ENCODE results near the gene TUBB. TPM values are rescaled to one million over a fixed set of nuclear protein-coding genes. Genes with fewer than 3 reads are reported as not detected.

Gene TUBB
- total RNA-seq, 4 donors from 2014 or later, result 184 to 351 (median 236) TPM

DNA sequence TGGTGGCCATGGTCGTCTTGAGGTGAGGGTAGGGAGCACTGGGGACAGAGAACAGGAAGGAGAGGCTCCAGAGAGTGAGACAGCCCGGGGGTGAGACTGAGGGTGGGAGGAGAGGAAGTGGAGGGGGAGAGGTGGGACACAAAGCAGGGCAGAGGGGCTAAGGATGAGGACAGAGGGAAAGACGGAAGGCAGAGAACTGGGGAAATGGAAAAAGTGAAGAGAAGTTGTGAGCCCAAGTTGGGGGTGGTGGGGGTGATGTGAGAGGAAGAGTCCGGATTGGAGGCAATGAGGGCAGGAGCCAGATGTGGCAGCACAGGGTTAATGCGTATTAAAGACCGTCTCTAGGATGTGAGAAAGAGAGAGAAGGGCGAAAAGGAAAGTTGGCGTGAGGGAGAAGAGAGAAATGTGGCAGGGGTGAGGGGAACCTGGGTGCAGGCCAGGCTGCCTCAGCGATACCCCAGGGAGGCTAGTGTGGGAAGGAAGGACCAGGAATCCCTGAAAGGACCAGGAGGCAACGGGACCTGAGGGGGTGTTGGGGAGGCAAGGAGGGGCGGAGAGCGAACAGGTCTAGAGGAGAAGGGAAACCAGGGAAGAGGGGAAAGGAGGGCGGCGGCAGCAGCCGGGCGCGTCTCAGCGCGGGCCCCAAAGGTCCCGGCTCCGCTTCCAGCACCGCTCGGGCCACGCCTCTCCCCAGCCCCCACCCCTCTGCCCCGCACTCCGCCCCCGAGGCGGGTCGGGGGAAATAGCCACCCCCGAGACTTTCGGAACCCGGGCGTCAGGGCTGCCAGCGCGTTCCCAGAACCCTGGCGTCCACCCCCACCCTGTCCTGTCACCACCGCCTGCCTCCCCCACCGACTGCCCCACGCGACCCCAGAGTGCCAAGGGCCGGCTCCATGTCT is 33.9 kb upstream of the TUBB start, which contains the start of gene PPP1R18:
PPP1R18 (minus strand) TSS at position 637 of the 899 bp plus-strand sequence; CDS start at position 10, 627 bp downstream.
- Histone ChIP-seq H3K4me1 (peaks cover 4 to 81% (median 48%) of the 10 kb centered on the region in 3 donors), H3K27me3 (no peaks in the 10 kb centered on the region), H3K27ac (peak within 1 kb of the TSS; percentile 92 to 100 (median 98)), H3K36me3 (no peaks in the 10 kb centered on the region), H3K4me3 (peak within 1 kb of the TSS; percentile 91 to 92), H3K9me3 (no peaks in the 10 kb centered on the region)
- TF ChIP-seq POLR2A (IDR thresholded peaks at IDR 0.05) (peak in 1 of 2 donors; percentile 42), EP300 (IDR thresholded peaks at IDR 0.05) (no peak), POLR2AphosphoS5 (IDR thresholded peaks at IDR 0.05) (peak; percentile 74)
- ATAC-seq, result peak; percentile 43
- 0 to 2% methylated on average over 8 to 11 of the region's 41 CpGs for WGBS, 2 donors (ENCODE audit: low coverage in 1 of 2)

DNA sequence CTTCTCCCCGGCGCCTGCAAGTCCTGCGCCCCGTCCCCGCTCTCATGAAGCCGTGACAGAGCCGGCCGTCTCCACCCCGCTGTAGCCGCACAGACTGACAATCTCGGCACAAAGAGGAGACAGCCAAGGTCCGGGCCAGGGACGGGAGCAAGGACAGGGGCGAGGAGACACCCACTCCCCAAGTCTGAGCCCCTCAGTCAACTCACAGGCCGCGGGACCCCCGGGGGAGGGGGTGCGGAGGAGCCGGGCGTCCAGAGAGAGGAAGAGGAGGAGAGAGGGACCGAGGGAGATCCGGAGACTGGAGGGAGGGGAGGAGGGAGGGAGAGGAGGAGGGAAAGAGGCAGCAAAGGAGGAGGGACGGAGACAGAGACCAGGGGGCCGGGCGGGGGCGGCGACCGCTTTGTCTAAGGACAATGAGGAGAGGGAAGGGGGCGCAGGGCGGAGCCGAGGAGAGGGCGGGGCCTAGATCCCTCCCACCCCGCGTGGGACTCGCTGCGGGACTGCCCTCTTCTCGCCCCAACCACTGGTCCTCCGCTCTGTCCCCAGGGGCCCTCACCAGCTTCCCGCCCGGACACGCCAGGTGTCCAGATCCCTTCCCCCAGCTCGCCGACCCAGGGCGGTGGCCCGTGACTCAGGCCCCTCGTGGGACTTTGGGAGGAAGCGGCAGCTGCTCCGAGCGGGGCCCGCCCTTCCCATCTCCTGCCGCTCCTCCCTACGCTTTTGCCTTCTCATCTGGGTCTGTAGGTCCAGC is 33.1 kb upstream of the TUBB start:
- 0% methylated on average over 6 to 8 of the region's 52 CpGs for WGBS, 2 donors (ENCODE audit: low coverage in 1 of 2)
- Histone ChIP-seq H3K4me3 (peak overlapping the region; percentile 91 to 92), H3K36me3 (no peaks in the 10 kb centered on the region), H3K27me3 (no peaks in the 10 kb centered on the region), H3K4me1 (peaks cover 4 to 78% (median 48%) of the 10 kb centered on the region in 3 donors), H3K9me3 (no peaks in the 10 kb centered on the region), H3K27ac (peak overlapping the region; percentile 92 to 100 (median 98))
- peak; percentile 35 to 43 for TF ChIP-seq POLR2A (IDR thresholded peaks at IDR 0.05)
- peak; percentile 97 for TF ChIP-seq POLR2AphosphoS5 (IDR thresholded peaks at IDR 0.05)
- TF ChIP-seq, protein P1, sequence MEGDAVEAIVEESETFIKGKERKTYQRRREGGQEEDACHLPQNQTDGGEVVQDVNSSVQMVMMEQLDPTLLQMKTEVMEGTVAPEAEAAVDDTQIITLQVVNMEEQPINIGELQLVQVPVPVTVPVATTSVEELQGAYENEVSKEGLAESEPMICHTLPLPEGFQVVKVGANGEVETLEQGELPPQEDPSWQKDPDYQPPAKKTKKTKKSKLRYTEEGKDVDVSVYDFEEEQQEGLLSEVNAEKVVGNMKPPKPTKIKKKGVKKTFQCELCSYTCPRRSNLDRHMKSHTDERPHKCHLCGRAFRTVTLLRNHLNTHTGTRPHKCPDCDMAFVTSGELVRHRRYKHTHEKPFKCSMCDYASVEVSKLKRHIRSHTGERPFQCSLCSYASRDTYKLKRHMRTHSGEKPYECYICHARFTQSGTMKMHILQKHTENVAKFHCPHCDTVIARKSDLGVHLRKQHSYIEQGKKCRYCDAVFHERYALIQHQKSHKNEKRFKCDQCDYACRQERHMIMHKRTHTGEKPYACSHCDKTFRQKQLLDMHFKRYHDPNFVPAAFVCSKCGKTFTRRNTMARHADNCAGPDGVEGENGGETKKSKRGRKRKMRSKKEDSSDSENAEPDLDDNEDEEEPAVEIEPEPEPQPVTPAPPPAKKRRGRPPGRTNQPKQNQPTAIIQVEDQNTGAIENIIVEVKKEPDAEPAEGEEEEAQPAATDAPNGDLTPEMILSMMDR (IDR thresholded peaks at IDR 0.05), result no peak
- TF ChIP-seq EP300 (IDR thresholded peaks at IDR 0.05), result no peak
- ATAC-seq, result peak; percentile 78

DNA sequence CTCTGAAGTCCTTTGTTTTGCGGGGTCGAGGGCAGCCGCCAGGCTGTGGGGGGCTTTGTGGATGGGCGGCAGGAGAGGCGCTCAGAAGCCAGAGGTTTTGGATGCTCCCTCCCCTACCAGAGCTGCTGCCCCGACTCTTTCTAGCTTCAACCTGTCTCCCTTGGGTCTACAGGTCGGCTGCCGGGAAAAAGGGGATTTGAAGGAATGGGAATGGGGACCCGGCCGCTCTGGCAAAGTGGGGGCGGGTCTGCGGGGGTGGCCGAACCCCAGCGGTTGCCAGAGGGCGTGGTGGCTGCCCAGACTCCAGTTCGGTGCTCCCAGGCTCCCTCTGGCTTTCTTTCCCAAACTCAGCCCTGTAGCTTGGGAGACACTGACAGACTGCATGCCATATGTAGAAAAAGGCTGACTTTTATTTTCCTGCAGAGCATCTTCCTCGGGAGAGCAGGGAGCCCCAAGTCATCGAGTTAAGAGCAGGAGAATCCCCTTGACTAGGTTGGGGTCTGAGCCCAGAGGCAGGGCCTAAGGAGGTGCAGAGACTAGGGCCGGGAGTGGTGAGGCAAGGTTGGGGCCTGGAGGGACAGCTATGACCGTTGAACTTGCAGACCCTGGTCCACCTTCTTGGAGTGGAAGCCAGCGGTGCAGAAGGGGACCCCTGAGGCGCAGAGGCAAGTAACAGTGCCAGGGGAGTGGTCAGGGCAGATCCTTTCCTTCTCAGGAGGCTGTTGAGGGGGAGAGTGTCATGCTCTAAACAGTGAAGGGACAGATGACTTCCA is 32.3 kb upstream of the TUBB start:
- TF ChIP-seq, protein P1 (IDR thresholded peaks at IDR 0.05), result peak in 1 of 4 experiments; percentile 64
- no peak for TF ChIP-seq EP300 (IDR thresholded peaks at IDR 0.05)
- TF ChIP-seq POLR2AphosphoS5 (IDR thresholded peaks at IDR 0.05), result no peak
- Histone ChIP-seq H3K4me1 (peaks cover 4 to 70% (median 42%) of the 10 kb centered on the region in 3 donors), H3K36me3 (no peaks in the 10 kb centered on the region), H3K9me3 (no peaks in the 10 kb centered on the region), H3K4me3 (peak overlapping the region; percentile 91 to 92), H3K27ac (peak overlapping the region; percentile 92 to 100 (median 98)), H3K27me3 (no peaks in the 10 kb centered on the region)
- 0% methylated on average over 6 of the region's 22 CpGs; no CpG with 5 or more reads in 1 of the 2 donors for WGBS, 2 donors (ENCODE audit: low coverage in 1 of 2)
- ATAC-seq, result no peak

DNA sequence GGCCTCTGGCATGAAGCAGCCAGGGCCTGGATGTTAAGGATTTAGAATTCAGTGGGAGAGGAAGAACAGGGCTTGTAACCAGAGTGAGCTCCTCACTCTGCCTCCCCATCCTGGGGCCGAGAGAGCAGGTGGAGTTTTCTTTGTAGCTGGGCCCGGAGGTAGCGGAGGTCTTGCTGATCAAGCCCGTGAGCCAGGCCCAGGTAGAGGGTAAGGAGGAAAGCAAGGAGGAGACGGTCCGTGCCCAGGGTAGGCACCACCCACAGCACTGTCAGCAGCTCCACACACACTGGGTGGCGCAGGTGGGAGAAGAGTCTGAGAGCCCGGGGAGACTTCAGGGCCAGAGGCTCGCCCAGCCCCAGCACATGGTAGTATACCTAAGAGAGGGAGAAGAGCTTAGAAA is 31.6 kb upstream of the TUBB start:
- Histone ChIP-seq H3K4me3 (peak overlapping the region in 1 of 2 donors; percentile 92), H3K9me3 (no peaks in the 10 kb centered on the region), H3K27ac (peak overlapping the region; percentile 92 to 100 (median 98)), H3K27me3 (no peaks in the 10 kb centered on the region), H3K4me1 (peaks cover 4 to 63% (median 37%) of the 10 kb centered on the region in 3 donors), H3K36me3 (no peaks in the 10 kb centered on the region)
- no peak for ATAC-seq
- TF ChIP-seq POLR2A (IDR thresholded peaks at IDR 0.05), result no peak
- TF ChIP-seq, protein P1 (IDR thresholded peaks at IDR 0.05), result no peak
- TF ChIP-seq EP300 (IDR thresholded peaks at IDR 0.05), result no peak
- TF ChIP-seq POLR2AphosphoS5 (IDR thresholded peaks at IDR 0.05), result no peak
- WGBS, 2 donors (ENCODE audit: low coverage in 1 of 2), result 60 to 89% methylated on average over 5 to 8 of the region's 9 CpGs
